GM12874 (cell line): ENCODE results near the gene MID2.

Experiments used
- CTCF ChIP-seq: IDR thresholded peaks from 2 replicates; pipeline ENCODE4 v1.5.1; 2011; ENCODE audit warnings: low read depth, mild to moderate bottlenecking, control low read depth, low read length, moderate library complexity; ENCODE audit not compliant: insufficient read depth

The MID2 gene

DNA sequence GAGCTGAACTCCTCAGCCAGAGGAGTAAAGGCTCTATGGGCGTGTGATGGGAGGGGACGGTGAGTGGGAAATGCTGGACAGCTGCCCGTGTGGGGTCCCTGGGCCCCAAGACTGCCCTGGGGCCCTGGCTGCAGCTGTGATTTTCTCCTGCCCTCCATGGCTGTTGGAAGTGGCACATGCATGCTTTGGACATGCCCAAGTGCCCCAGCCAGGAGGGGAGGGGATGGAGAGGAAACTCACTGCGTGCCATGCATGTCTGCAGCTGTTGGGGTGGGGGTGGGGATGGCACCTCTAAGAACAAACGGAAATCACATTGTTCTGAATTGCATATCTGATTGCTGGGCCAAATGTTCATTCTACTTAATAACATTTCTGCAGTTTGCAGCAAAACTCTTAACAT lies 52.4 kb downstream of the MID2 start:
- no peak for TF ChIP-seq CTCF

DNA sequence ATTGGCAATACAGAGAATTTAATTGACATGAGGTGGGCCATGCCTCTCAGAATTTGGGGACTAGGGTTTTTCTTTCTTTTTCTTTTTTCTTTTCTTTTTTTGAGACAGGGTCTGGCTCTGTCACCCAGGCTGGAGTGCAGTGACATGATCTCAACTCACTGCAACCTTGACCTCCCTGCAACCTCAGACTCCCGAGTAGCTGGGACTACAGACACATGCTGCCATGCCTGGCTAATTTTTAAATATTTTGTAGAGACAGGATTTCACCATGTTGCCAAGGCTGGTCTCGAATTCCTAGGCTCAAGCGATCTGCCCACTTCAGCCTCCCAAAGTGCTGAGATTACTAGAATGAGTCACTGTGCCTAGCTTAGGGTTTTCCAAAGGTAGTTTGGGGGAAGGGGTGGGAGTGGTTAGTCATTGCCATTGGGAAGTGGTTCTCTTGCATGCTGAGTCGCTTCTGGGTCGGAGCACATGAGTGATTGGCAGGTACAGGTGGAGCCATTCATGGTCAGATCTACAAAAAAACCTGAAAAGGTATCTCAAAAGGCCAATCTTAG lies 54.5 kb downstream of the MID2 start:
- TF ChIP-seq CTCF = no peak

GRCh38 chrX:107894038-107894437 lies 68.4 kb downstream of the MID2 start:
- TF ChIP-seq CTCF = 0 out of 2 replicates have a peak, but pooled peaks have one; percentile 5

DNA sequence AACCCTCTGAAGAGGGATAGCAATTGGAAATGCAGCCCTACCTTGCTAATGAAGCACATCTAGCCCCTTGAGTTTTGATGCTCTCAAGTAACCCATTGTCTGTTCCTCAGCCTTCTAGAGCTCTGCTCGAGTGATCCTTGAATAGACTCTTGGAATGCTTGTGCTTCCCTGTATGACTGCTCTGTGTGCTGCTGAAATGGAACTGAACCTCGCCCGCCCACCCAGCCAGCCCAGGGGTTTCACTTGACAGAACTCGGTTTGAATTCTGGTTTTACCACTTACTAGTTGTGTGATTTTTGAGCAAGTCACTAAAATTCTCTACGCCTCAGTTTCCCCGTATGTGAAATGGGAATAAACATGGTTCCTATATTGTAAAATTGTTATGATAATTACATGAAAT lies 77.1 kb downstream of the MID2 start:
- TF ChIP-seq CTCF = no peak

DNA sequence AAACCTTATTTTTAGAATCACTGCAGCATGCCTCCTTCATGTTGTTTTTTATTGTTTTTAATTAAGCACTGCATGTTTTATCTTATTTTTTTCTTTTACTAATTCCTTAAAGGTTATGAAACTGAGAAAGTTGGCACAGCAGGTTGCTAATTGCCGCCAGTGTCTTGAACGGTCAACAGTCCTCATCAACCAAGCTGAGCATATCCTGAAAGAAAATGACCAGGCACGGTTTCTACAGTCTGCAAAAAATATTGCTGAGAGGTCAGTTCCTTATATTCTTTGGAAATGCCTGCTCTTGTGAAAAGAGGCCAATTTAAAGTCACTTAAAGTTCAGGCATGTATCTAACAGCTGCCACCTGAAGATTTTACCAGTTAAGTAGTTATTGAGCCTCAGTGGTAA lies 79.7 kb downstream of the MID2 start:
- TF ChIP-seq CTCF = no peak

DNA sequence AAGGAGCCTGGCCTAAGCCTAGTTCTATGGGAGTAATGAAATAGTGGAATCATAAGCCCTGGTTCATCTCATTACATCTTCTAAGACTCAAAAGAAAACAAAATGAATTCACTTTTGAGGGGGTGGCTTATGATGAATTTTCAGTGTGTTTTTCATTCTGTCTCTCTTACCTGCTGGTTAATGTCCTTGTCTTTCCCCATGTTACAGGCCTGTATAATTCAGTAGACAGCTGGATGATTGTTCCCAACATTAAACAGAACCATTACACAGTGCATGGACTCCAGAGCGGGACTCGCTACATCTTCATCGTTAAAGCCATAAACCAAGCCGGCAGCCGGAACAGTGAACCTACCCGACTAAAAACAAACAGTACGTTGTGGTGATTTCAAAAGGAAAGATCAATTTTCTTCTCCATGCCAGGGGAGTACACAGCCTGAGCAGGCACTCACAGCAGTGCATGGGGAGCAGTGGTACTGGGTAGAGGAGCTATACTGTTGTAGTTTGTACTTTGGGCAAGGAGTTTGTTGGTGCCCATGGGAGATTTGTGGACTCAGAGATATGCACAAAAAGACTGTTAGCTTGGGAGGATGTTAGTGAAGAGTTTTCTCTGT lies 98.6 kb downstream of the MID2 start:
- TF ChIP-seq CTCF = no peak

GRCh38 chrX:107934262-107934661 lies 108.6 kb downstream of the MID2 start:
- no peak for TF ChIP-seq CTCF

- TF ChIP-seq CTCF = no peak
Observed at GRCh38 chrX:107935200-107935599, 109.5 kb downstream of the MID2 start.
